Measurements from ENCODE around the gene TBL3. TPM values are rescaled to one million over a fixed set of nuclear protein-coding genes. Genes with fewer than 3 reads are reported as not detected.

The TBL3 gene
- total RNA-seq, 4 donors from 2014 or later: 4.1 to 46.6 (median 27.4) TPM

DNA sequence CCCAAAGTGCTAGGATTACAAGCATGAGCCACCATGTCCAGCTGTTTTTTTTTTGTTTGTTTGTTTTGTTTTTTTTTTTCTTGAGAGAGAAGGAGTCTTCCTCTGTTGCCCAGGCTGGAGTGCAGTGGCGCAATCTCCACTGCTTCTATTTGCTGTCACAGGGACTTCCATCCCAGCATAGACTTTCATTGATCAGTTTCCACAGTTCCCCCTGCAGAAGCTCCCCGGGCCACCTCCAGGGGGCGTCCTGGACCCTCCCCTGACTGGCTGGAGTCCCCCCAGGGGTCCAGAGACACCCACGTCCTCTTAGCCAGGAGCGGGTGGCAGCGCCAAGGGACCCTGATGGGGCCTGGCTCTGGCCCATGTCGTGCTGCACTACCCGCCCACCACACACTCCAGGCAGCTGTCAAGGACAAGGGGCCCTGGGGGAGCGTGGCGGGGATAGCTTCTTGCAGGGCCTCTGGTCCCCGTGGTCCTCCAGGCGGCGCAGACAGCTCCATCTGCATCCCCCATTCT, 44.6 kb downstream of the TBL3 start:
- Histone ChIP-seq H3K4me1 (peaks cover 0 to 13% of the 10 kb centered on the region in 2 donors), H3K4me3 (no peak overlapping the region), H3K27ac (no peak overlapping the region), H3K27me3 (peaks cover 0 to 9% of the 10 kb centered on the region in 2 donors), H3K36me3 (no peaks in the 10 kb centered on the region), H3K9me3 (no peaks in the 10 kb centered on the region)
- DNase-seq: no peak
- TF ChIP-seq, protein P1, sequence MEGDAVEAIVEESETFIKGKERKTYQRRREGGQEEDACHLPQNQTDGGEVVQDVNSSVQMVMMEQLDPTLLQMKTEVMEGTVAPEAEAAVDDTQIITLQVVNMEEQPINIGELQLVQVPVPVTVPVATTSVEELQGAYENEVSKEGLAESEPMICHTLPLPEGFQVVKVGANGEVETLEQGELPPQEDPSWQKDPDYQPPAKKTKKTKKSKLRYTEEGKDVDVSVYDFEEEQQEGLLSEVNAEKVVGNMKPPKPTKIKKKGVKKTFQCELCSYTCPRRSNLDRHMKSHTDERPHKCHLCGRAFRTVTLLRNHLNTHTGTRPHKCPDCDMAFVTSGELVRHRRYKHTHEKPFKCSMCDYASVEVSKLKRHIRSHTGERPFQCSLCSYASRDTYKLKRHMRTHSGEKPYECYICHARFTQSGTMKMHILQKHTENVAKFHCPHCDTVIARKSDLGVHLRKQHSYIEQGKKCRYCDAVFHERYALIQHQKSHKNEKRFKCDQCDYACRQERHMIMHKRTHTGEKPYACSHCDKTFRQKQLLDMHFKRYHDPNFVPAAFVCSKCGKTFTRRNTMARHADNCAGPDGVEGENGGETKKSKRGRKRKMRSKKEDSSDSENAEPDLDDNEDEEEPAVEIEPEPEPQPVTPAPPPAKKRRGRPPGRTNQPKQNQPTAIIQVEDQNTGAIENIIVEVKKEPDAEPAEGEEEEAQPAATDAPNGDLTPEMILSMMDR (IDR thresholded peaks at IDR 0.05): no peak
- no peak for TF ChIP-seq POLR2A (IDR thresholded peaks at IDR 0.05)
- intact Hi-C loops (cut with DNase I; ENCODE audit: low total_unique reads): no loop called here

DNA sequence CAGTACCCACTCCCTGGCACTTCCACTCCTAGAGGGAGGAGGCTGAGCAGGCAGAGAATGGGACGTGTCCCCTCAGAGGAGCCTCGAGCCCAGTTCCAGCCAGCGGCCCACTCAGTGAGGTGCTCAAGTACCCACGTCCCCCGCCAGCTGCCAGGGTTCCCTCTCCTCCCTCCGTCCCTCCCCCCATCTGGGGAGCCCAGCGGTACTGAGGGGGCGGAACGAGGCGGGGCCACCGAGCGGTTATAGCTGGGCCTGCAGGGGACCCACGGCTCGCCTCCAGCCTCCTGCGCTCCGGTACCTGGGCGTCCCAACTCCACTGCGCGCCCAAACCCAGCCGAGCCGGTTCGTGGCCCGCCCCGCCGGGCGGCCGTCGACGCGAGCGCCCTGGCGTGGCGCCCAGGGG, 47.7 kb downstream of the TBL3 start, which contains the start of gene NPW:
Gene NPW (plus strand): TSS at position 268 of the 403 bp plus-strand sequence.
- peaks cover 0 to 9% of the 10 kb centered on the region in 2 donors for H3K27me3 ChIP-seq
- no peaks in the 10 kb centered on the region for H3K36me3 ChIP-seq
- no peak within 1 kb of the TSS for H3K4me3 ChIP-seq

DNA sequence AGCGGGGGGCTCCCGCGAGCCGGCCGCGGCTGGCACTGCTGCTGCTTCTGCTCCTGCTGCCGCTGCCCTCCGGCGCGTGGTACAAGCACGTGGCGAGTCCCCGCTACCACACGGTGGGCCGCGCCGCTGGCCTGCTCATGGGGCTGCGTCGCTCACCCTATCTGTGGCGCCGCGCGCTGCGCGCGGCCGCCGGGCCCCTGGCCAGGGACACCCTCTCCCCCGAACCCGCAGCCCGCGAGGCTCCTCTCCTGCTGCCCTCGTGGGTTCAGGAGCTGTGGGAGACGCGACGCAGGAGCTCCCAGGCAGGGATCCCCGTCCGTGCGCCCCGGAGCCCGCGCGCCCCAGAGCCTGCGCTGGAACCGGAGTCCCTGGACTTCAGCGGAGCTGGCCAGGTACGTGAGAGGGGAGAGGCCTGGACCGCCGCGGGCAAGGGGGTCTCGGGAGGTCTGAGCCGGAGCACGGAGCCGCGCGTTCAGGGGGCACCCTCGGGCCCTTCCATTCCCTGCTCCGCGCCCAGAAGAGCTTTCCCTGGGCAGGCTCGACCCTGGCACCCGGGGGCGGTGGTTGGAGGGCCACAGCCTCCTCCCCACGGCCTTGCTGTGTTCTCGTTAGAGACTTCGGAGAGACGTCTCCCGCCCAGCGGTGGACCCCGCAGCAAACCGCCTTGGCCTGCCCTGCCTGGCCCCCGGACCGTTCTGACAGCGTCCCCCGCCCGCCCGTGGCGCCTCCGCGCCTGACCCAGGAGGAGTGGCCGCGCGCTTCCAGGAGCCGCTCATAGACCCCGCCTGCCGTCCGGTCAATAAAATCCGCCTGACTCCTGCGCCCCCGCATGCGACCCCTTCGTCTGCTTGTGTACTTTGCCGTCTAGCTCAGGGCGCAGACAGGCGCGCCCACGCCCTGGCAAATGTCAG, 48.3 kb downstream of the TBL3 start:
- no peak for DNase-seq
- Histone ChIP-seq H3K36me3 (no peaks in the 10 kb centered on the region), H3K4me3 (no peak overlapping the region), H3K27me3 (peaks cover 0 to 9% of the 10 kb centered on the region in 2 donors), H3K9me3 (no peaks in the 10 kb centered on the region), H3K27ac (no peak overlapping the region), H3K4me1 (peaks cover 0 to 13% of the 10 kb centered on the region in 2 donors)
- intact Hi-C loops (cut with DNase I; ENCODE audit: low total_unique reads): loop anchor here (5.0 kb wide), 1 partner anchor 122 kb away; no protein-coding TSS in a partner anchor
- no peak for TF ChIP-seq POLR2A (IDR thresholded peaks at IDR 0.05)
- TF ChIP-seq, protein P1 (IDR thresholded peaks at IDR 0.05): no peak

More for the DNA sequence above, 47.7 kb downstream of the TBL3 start, which contains the start of gene NPW:
- no peak within 1 kb of the TSS for H3K27ac ChIP-seq
- H3K4me1 ChIP-seq: peaks cover 0 to 13% of the 10 kb centered on the region in 2 donors
- DNase-seq: no peak
- H3K9me3 ChIP-seq: no peaks in the 10 kb centered on the region
- TF ChIP-seq POLR2A (IDR thresholded peaks at IDR 0.05): no peak
- intact Hi-C loops (cut with DNase I; ENCODE audit: low total_unique reads): no loop called here

DNA sequence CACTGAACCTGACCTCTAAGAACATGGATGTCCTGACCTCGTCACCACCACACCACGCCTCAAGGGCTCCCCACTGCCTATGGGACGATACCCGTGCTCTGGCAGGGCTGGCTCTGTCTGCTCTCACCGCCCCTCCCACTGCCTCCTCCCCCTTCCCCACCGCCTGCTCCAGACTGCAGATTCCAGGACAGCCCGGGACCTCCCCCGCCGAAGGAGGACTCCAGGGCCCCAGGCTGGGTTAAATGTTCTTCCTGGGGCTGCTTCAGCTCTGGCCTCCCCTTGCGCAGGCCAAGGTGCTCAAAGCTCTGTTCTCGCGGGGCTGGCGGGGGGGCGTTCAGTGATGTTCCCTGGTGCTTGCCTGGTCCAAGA, 50.9 kb downstream of the TBL3 start:
- Histone ChIP-seq H3K4me3 (peak overlapping the region in 1 of 2 donors; percentile 12), H3K27ac (peak overlapping the region in 1 of 2 donors; percentile 67), H3K27me3 (peaks cover 0 to 9% of the 10 kb centered on the region in 2 donors), H3K9me3 (no peaks in the 10 kb centered on the region), H3K36me3 (no peaks in the 10 kb centered on the region), H3K4me1 (peaks cover 0 to 18% of the 10 kb centered on the region in 2 donors)
- intact Hi-C loops (cut with DNase I; ENCODE audit: low total_unique reads): loop anchor here (5.0 kb wide), 1 partner anchor 120 kb away; no protein-coding TSS in a partner anchor
- TF ChIP-seq, protein P1 (IDR thresholded peaks at IDR 0.05): no peak
- no peak for TF ChIP-seq POLR2A (IDR thresholded peaks at IDR 0.05)
- DNase-seq: peak in 1 of 2 donors; percentile 60

DNA sequence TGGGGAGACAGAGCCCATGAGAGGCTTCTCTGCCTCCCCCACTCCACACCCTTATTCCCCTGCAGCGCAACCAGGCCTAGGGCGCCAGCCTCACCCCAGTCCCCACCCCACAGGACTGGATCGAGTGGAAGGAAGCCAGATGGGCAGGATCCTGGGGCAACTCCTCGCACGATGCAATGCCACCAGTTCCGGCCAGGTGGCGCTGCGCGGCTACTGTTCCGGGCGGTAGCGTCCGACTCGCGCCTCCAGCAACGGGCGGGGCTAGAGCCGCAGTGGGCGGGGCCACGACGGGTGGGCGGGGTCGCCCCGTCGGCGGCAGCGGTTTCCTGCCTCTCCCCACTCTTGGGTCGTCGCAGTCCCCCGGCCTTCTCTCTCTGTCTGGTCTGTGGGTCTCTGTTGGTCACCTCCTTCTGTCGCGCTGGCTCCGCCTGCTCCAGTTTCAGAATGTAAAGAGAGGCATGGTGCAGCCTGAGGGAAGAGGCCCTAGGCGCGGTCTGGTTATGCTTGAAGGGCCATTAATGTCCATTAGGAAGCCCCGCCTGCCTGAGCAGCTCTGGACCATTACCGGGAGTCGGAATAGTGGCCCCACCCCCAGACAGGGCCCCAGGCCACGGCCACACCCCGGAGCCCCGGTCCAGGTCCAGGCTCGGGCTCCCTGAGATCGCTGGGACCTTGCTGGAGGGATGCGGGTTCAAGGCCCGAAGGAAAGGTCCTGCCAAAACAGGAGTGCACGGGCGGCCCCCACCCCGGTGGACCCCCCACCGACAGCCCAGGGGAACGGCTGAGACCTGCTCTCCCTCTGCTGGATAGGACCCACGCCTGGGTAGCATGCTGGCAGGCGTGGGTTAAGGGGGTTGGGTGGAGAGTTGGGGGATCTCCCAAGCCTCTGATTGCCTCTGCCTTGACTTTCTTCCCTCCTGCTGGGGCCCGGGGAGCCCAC, 51.5 kb downstream of the TBL3 start:
- peak overlapping the region; percentile 12 to 23 for H3K4me3 ChIP-seq
- peak; percentile 53 to 62 for TF ChIP-seq POLR2A (IDR thresholded peaks at IDR 0.05)
- TF ChIP-seq, protein P1 (IDR thresholded peaks at IDR 0.05): peak; percentile 99 to 100 (median 99)
- H3K27ac ChIP-seq: peak overlapping the region; percentile 58 to 67
- H3K9me3 ChIP-seq: no peaks in the 10 kb centered on the region
- H3K36me3 ChIP-seq: no peaks in the 10 kb centered on the region
- peak; percentile 90 to 96 for DNase-seq
- intact Hi-C loops (cut with DNase I; ENCODE audit: low total_unique reads): loop anchor here (5.0 kb wide), 1 partner anchor 119 kb away; no protein-coding TSS in a partner anchor
- H3K27me3 ChIP-seq: peaks cover 0 to 9% of the 10 kb centered on the region in 2 donors
- H3K4me1 ChIP-seq: peaks cover 0 to 18% of the 10 kb centered on the region in 2 donors

Data from uterus (tissue), 4 donors.